ELR (cell line): ENCODE results near the gene TNFAIP1.
A peak's percentile ranks its signal among the peaks of the same experiment; 100 is the strongest.

Experiments used
- DNase-seq: peaks from one replicate; pipeline ENCODE4 v3.0.0-alpha.2; 2015; ENCODE audit warnings: low read depth

Gene TNFAIP1

DNA sequence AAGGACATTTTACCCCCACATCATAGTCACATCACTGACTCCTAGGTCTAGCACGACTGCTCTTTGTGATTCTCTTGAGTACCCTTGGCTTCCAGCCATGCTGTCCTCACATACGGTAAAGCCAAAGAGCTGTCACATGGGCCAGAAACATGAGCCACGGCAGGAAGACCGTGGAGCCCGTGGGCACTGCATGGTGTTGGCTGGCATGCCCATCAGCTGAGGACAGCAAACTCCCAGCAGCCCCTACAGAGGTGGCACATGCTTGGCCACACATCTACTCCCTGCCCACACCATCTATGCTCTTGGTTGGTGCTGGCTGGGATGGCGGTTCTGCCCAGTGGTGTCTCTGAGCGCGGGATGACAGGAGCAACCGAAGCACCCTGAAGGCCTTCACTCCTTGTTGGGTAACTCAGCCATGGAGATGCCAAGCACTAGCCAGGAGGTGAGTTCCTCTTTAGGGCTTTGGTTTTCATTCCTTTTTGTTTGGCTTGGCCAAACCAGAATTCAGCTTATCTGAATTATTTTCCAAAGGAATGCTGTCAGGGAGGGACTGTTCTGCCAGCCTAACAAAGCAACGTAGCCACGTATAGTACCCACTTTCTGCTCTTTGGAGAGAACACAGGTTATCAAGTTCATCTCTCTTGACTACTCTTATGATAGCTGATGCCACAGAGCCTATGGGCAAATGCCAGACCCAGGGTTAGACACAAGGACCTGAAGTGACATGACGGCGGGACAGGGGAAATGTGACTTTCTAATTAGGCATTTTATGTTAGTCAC, 10.0 kb downstream of the TNFAIP1 start:
- no peak for DNase-seq

DNA sequence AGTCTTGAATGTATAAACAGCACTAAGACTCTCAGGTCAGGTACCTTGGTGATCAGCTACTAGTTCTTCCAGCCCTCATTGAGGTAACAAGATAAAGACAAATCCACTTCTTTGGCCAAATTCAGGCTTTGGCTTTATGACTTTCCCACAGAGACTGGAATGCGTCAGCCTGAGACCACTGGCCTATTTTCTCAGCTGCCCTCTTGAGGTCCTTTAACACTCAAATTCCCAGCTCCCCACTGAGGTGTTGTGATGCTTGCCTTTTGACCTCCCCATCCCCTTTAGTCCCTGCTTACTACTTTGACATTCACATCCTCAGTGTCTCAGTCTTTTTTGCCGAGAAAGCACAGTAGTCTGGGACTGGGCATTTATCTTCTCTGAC, 10.6 kb downstream of the TNFAIP1 start:
- no peak for DNase-seq

DNA sequence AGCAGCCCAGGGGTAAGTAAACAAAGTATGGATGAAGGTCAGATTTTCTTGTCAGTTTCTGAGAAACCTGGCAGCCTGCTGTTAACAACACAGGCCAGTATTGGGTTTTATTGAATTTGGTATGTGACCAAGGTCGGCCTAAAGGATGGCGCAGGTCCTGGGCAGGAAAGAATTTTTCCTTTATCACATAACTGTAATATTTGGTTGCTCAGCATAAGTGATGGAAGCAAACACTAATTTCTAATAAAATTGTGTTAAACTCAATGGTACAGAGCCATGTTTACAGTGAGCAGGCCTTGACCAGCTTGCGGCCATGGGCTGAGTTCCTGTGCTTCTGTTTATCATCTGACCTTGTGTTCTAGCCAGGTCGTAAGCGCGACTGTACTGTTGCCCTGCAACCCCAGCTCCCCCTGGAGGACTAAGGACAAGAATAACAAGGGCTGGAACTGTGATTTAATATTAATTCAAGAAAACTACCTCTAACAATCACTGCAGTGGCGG, 11.2 kb downstream of the TNFAIP1 start:
- DNase-seq = no peak

DNA sequence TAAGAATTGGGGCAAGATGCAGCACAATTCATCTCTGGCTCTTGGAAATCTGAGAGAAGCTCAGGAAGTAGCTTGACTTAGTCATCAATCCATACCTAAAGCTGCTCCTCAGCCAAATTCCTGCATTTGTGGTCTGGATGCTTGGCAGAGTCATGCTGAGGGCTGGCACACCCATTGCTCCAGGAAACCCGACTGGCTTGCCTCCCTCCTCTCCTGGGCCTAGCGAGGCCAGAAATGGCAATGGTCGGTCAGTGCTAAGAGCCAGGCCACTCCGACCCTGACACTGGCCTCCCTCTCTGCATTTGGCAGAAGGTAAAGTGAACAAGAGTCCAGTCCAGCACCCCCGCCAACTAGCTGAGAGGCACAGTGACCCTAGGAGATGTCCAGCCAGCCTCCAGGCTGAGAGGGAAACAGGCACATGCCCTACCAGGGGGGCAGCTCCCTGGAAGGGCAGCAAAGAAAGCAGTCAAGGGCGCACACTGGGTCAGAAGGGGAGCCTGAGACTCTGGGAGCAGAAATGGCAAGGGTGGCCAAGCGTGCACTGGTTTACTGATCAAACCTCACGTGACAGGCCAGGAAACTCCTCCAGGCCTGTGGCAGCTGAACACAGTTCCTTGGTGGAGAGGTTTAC, 11.8 kb downstream of the TNFAIP1 start:
- peak; percentile 97 for DNase-seq

DNA sequence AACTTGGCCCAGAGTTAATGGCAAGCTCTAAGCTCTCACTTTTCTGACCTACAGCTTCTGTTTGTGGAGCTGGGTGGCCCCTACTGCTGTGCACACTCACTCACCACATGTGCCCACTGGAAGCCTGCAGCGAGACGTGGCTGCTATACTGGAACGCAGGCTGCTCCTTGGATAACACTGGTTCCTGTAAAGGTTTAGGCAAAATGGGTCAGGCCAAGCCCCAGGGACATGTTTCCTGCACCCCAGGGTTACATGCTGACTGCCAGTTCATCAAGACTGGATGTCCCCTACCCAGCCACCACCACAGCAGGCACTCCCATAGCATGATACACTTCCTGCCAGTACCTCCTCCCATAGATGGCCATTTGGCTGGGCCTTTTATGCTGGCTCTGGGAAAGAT, 13.4 kb downstream of the TNFAIP1 start:
- no peak for DNase-seq

DNA sequence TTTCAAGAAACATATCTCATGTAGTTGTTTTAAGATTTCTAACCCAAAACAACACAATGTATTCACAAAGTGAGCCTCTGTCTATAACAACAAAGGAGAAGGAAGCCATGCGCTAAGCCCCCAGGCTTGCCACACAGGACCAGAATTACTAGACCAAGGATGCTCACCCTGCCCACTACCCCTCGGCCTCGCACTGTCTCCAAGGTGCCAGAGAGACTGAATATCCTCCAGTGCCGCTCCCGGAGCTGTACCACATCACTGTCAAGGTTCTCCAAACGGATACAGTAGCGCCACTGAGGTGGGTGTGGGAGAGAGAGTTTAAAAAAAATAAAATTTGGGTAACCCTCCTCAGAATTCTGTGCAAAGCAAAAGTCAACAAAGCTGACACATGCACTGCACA, 14.7 kb downstream of the TNFAIP1 start:
- no peak for DNase-seq

DNA sequence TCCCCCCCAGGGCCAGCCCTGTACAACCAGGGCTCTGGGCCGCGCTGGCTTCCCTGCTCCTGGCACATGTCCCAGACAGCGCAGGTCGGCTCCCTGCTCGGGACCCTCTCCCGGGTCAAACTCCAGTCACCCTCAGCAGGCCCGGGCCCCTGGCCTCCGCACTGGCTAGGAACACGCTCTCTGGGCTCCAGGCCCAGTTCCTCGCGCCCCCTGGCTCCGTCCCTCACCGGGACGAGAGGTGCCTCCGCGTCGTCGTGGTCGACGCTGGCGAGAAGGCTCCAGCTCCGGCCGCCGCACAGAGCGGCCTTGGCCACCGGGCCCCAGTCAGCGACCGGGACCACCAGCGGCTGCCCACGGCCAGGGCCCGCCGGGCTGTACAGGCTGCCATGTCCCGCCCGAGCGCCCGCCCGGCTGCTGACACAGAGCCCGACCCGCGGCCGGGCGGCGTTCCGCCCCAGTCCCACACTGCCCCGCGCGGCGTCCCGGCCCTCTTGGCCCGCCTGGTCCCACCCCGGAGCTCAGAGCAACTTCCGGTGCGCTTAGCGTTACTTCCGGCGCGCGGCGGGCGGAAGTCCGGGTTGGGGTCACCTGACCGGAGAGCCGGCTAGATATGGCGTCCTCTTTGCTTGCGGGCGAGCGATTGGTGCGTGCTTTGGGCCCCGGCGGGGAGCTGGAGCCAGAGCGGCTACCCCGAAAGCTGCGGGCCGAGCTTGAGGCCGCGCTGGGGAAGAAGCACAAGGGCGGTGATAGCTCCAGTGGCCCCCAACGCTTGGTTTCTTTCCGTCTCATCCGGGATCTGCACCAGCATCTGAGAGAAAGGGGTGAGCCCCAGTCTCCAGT, 21.7 kb downstream of the TNFAIP1 start, which contains the start of gene POLDIP2:
TSS of gene POLDIP2 (minus strand) at position 467 of the 840 bp plus-strand sequence. CDS start at position 388, 79 bp downstream.
- peak; percentile 97 for DNase-seq

DNA sequence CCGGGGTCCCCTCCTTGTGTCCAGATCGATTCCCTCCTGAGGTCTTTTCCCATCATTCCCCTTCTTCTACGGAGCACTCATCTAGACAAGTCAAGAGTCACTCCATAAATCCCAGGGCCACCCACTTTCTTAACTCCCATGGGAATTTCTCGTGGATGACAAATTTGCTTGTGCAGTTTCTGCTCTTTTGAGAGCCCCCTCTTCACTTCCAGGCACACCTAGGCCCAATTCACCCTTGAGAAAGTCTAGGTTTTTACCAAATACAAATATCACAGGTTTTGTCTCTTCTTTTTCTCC, 22.3 kb downstream of the TNFAIP1 start:
- DNase-seq = no peak

DNA sequence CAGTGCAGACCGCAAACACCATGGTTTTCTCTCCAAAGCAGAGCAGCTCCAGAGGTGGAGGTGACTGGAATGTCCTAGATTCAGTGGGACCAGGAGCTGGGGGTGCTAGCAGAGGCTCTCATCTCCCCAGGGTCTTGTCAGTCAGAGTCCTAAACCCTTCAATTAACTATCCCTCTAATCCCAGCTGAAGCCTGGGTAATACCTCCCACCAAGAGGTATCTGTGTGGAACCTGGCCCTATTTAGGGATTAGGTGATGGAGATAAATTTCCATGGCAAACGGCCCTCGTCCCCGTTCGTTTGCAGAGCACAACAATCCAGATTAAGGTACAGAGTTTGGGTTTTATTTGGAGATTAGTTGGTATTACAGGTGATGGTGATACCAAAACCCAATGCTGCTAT, 27.6 kb downstream of the TNFAIP1 start:
- DNase-seq = no peak

DNA sequence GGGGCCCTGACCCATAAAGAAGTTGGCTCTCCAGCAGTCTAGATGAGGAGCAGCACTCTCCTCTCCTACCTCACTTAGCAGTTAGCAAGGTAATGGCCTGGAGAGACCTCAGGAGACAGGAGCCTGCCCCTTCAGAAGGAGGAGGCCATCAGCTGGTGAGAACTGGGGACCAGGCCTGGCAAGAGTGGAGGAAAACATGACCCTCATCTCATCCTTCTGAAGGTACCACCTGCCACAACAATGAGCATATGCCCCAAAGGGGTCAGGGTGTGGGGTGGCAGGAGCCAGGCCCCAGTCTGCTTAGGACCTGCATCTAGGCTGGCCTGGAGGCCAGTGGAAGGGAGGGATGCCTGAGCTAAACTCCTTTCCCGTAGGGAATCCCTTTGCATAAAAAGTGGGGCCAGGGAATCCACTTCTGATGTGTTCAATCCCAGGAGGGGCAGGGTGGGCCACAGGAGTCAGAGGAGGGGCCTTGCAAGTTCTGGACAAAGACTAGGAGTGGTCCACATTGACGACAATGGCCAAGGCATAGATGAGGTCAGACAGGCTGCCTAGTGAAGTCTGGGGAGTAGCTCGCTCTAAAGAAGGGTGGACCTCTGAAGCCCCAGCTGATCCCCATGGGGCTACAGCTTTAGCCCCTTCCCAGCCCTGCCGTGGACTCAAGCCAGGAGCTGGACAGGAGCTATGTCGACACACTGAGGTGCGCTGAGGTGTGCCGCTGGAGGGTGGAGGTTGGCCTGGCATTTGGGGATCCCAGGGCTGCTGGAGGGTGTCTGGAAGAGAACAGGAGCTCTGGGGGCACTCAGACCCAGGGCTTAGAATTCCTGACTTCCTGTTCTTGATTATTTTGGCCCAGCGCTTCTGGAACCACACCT, 28.5 kb downstream of the TNFAIP1 start:
- no peak for DNase-seq

DNA sequence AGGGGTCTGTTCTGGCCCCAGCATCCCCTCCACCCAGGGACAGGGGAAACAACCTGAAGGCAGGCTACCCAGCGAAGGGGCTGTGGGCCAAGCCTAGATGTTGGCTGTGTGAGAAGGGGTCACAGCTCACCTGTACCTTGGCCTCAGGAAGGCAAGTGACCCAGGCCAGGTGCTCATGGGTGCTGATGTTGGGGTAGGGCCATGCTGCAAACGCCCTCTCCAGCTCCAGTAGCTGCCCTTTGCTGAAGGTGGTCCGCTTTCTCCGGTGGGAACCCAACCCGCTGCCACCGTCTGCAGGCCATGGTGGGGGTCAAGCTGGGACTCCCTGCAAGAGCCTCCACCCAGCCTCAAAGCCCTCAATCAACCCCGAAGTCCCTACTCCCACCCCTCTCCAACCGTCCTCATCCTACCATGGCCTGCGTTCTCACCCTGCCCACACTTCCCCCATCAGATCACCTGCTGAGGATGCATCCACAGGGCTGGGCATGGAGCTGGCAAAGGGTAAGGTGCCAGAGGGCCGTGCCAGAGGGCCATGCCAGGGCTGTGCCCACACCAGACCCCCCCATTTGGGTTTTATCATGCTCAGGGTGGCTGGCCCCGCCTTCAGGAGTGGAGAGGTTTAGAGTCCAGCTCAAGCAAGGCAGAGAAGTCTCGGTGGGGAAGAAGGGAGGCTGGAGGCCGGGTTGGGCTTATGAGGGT, 29.3 kb downstream of the TNFAIP1 start, which contains the start of gene SEBOX:
TSS of gene SEBOX (minus strand) at position 535 of the 699 bp plus-strand sequence. CDS start at position 487, 48 bp downstream.
- no peak for DNase-seq

DNA sequence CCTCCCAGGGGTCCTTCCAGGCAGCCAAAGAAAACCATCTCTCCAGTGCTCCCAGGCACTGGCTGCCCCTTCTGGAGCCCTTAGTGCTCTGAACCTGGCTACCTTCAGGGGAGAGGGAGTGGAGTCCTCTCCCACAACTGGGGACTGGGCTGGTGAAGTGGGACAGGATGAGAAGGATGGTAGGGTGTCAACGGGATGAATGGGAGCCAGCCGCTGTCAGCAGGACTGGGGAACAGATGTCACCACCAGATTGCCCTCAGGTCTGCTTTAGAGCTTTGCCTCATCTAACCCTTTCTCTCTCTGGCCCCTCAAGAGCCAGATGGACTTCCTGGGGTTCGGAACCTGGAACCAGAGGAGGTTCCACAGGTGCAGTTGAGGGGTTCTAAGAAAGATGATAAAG, 29.9 kb downstream of the TNFAIP1 start:
- DNase-seq = no peak

DNA sequence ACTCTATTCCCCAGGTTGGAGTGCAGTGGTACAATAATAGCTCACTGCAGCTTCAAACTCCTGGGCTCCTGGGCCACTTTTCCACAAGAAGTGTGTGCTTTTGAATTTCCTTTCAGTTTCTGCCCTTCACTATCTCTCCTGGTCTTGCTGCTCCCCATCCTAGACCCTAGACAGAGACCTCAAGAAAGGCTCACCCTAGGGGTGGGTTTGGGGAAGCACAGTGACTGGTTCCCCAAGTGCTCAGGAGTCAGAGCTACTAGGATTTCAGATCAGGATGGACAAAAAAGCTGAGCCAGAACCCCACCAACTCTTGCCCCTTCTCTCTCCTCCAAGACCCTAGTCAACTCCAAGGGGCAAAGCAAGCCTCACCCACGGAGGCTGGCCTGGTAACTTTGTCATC, 31.0 kb downstream of the TNFAIP1 start:
- no peak for DNase-seq

DNA sequence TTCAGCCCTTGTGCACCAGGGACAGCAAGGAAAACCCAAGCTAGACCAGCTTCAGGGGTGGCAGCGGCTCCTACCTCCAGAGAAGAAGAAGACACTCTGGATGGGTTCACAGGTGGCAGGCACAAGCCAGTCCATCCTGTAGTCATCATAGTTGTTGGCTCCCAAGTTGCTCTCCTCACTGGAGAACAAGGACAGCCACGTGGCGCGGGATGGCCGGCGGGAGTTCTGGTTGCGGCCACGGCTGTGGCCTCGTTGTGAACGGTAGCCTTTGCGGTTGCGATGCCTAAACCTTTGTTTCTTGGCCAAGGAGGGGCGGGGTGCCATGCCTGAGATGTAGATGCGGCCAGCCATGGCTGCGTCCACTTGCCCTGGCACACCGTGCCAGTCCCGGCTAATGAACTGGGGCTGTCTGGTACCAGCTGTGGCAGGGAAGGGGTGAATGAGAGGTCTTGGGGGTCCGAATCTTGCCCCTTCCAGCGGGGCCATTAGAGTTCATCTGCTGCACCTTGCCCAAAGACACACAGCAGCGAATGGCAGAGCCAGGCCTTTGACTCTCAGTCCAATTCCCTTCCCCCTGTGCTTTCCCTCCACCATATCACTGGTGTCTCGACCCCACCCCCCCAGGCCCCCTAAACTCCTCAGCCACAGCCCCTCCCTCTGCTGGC, 32.2 kb downstream of the TNFAIP1 start:
- DNase-seq = no peak

DNA sequence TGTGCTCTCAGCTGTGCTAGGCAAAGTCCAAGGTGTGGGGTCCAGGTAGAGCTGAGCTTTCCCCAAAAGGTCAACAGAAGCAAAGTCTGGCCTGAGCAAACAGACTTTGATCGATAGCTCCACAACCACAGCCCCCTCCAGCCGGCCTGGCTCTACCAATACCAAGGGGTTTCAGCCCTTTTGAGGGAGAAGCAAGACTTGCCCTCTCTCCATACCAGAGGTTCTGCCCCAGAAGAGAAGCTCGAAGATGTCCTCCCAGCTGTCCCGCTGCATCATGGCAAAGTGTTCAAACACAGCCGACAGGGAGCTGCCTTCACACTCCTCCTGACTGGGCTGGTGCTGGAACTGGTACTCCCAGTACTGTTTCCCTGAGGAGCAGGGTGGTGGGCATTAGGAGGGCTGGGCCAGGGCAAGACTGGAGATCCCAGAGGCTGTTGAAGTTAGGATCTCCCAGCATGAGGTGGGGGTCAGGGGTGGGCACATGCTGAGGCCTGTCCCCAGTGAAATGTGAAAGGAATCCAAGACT, 32.8 kb downstream of the TNFAIP1 start:
- DNase-seq = no peak

DNA sequence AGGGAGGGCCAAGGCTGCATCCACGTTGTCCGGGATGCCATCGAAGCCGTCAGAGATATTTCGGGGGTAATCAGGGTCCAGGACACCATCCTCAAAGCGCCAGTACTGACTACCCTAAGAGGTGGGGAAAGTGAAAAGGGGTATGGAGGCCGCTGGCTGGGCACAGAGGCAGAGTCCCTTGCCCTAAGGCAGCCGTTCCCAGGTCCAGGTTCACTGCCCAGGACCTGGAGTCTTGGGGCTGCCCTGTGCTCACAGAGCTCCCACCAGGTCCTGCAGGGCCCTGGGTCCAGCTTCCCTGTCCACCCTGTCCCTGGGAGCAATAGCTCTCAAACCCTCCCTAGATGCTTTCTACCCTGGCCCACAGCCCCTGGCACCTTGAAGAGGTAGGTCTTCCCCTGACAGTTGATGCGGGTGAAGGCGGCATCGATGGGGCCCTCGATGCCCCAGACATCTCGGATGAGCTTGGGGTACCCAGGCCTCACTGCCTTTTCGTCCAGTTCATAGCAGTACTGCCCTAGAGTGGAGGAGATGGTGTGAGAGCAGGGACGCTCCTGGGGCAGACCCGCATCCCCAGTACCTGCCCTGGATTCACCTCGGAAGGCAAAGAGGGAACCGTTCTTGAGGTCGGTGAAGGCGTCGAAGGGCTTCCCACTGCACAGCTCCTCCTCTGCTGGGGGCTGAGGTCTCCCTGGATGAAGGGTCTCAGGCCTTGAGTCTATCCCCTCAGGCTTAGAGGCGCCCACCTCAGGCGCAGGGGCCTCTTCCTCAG, 33.5 kb downstream of the TNFAIP1 start:
- no peak for DNase-seq

DNA sequence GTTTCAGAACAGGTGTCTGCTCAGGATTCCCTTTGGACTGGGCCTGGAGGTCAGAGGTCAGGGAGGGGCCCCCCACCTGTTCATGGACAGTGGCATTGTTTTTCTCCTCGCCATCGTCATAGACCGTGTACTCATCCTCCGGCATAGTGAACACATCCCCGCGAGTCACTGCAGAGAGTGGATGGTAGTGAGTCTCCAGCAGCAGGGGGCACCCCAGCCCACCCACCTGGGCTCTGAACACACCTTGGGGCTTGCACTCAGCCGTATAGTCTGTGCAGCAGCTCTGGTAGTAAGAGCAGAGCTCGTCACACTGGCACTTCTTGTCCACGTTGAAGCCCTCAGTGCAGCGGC, 34.1 kb downstream of the TNFAIP1 start:
- DNase-seq = no peak

DNA sequence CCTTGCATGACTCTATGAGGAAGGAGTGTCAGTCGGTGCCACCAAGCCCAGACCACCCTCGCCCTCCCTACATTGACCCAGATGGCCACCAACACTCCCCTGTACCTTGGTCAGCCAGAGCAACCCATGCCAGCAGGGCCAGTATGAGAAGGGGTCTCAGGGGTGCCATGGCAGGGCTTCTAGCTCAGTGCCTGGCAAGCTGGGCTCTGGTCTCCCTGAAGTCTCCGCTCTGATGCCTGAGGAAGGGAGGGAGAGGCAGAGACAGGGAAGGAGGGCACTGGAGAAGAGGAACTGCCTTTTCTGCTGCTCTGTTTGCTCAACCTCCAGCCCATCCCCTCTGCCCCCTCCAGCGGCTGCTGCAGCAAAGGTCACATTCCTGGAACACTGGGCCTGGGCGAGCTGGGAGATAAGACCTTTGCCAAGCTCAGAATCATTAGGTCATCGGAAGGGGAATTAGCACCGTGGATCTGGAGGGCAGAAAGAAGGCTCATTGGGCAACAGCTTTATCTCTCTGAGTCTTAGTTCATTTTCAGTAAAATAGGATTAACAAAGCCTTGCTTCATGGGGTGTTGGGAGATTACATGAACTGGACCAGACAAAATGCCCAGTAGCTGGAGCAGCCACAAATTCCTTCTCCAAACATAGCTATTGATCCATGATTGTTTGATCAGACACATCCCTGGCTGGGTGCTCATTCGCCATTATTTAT, 34.6 kb downstream of the TNFAIP1 start, which contains the start of gene VTN:
TSS of gene VTN (minus strand) at position 273 of the 709 bp plus-strand sequence. CDS start at position 169, 104 bp downstream.
- peak; percentile 43 for DNase-seq

DNA sequence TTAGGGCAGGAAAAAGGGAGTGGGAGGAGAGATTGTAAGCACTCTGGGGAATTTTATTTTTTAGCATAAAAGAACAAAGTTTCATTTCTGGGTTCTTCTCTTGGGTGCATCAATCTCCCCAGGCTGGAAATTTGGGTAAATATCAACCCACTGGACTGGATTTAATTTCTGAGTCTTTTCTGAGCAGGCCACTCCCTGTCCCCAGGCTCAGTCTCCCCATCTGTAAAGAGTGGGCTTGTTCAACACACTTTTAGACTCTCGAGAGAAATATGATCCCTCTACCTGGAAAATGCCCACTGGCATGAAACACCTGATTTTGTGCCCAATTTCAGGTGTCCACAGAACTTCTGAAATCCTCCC, 35.2 kb downstream of the TNFAIP1 start:
- no peak for DNase-seq
